GM12865 (cell line): ENCODE results near the gene TBL1X.
"Not testable (repeated sequence)": the region's sequence is repeated elsewhere in the genome, so short reads cannot be mapped to it uniquely, and the experiment has no call there.

Experiments used
- DNase-seq: peaks from one replicate; pipeline ENCODE4 v3.0.0; 2010; ENCODE audit warnings: low read depth
- H3K4me3 ChIP-seq: 2 replicates; pipeline ENCODE4 v1.5.1; 2011; ENCODE audit warnings: mild to moderate bottlenecking, low read depth, low read length, control low read depth
- CTCF ChIP-seq: IDR thresholded peaks from 2 replicates; pipeline ENCODE4 v1.5.1; 2011; ENCODE audit warnings: low read length, control low read depth, low read depth, inconsistent platforms; ENCODE audit not compliant: insufficient read depth; ENCODE audit errors: missing control alignments

The TBL1X gene

GRCh38 chrX:9442056-9442455 lies 22.8 kb upstream of the TBL1X start:
- H3K4me3 ChIP-seq: no peak overlapping the region
- no peak for TF ChIP-seq CTCF
- DNase-seq: no peak

GRCh38 chrX:9443327-9443726 lies 21.5 kb upstream of the TBL1X start:
- no peak overlapping the region for H3K4me3 ChIP-seq
- no peak for TF ChIP-seq CTCF
- no peak for DNase-seq

GRCh38 chrX:9447906-9448305 lies 17.0 kb upstream of the TBL1X start:
- no peak for TF ChIP-seq CTCF
- no peak for DNase-seq

GRCh38 chrX:9456250-9457074 lies 8.4 kb upstream of the TBL1X start:
- TF ChIP-seq CTCF: no peak
- no peak for DNase-seq
- no peak overlapping the region for H3K4me3 ChIP-seq

More at GRCh38 chrX:9447906-9448305, 17.0 kb upstream of the TBL1X start:
- H3K4me3 ChIP-seq: no peak overlapping the region

GRCh38 chrX:9458034-9458433 lies 6.8 kb upstream of the TBL1X start:
- not testable (repeated sequence) for H3K4me3 ChIP-seq, DNase-seq

- DNase-seq: no peak
- no peak for TF ChIP-seq CTCF
- H3K4me3 ChIP-seq: no peak overlapping the region
Measured at GRCh38 chrX:9458516-9459078, 6.3 kb upstream of the TBL1X start.

- no peak overlapping the region for H3K4me3 ChIP-seq
- no peak for DNase-seq
- no peak for TF ChIP-seq CTCF
Measured at GRCh38 chrX:9459186-9459748, 5.6 kb upstream of the TBL1X start.
